GM12892 (cell line): ENCODE results near the gene COL8A2.

ENCODE experiments used
- POLR2A ChIP-seq: IDR thresholded peaks from 2 replicates; pipeline ENCODE4 v1.6.1; 2011; ENCODE audit warnings: low read depth, low read length, control low read depth
- POLR2AphosphoS5 ChIP-seq: IDR thresholded peaks from 2 replicates; pipeline ENCODE4 v1.6.1; 2011; ENCODE audit warnings: low read depth, low read length, control low read depth

- TF ChIP-seq POLR2AphosphoS5 (no peak), POLR2A (no peak)
These were observed 1.1 kb upstream of the COL8A2 start for GRCh38 chr1:36126005-36126716.
